CD1c-positive myeloid dendritic cell (primary cell): ENCODE results near the gene PPP1R14B.
A peak's percentile ranks its signal among the peaks of the same experiment; 100 is the strongest.

ENCODE experiments used
- DNase-seq: peaks from one replicate; pipeline ENCODE4 v3.0.0-alpha.2; 2016; ENCODE audit errors: extremely low spot score

PPP1R14B gene

DNA sequence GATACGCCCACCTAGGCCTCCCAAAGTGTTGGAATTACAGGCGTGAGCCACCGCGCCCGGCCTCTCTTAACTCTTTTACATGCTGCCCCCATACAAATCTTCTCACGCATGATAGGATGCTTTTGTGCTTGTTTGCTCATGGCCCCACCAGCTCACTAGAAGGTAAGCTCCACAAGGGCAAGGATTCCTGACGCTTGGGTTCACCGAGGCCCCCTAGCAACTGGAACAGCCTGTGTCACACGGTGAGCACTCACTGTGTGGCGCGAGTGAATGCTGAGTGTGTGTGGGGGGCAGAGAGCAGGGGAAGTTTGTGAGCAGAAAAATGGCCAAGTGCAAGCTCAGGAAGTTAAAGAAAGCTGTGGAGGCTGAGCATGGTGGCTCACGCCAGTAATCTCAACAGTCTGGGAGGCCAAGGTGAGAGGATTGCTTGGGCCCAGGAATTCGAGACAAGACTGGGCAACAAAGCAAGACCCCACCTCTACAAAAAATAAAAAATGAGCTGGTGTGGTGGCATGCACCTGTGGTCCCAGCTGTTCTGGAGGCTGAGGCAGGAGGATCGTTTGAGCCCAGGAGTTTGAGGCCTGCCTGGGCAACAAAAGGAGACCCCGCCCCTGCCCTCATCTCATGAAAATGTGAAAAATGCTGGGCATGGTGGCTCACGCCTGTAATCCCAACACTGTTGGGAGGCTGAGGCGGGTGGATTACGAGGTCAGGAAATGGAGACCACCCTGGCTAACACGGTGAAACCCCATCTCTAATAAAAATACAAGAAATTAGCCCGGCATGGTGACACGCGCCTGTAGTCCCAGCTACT lies 35.4 kb upstream of the PPP1R14B start:
- no peak for DNase-seq

DNA sequence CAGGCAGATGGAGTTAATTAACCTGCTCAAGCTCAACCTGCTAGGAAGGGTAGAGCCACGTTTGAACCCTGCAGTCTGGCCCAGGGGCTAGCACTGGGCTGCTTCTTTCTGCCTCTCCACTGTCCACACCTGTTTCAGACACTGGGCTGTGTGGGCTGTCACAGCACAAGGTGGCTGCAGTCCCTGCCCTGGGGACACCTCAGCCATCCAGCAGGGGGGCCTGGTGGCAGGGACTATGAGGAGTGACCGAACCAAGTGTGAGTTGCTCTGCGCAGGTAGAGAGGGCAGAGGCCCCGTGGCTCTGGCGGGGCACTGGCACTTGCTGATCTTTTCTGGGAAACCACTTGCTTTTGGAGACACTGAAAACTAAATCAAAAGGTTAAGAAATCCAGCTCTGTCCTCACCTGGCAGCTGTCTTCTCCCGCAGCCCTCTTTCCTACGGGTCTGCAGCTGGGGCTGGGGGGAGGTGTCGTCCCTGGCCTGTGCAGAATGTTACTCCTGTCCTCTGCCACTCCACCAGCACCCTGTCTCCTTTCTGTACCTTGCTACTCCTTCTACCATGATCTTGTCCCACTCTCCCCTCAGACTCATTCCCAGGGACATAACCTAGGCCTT lies 31.9 kb upstream of the PPP1R14B start:
- DNase-seq = no peak

- DNase-seq = peak; percentile 29
Measured at GRCh38 chr11:64276653-64277431, 30.1 kb upstream of the PPP1R14B start.

DNA sequence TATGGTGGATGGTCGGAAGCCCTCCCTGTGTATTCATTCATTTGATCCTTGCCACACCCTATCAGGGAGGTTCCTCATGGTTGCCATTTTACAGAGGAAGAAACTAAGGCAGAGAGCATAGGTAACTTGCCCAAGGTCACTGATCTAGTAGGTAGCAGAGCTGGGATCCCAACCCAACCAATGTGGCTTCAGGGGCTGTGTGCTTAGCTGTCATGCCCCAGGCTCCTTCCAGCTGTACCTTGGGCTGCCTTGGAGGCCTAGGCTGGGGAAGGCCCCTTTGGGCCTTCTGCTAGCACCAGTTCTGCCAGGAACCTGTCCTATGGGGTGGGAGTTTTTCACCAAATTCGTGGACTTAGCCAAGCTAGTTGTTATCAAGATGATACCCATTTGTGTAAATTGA lies 29.1 kb upstream of the PPP1R14B start:
- DNase-seq = no peak

- DNase-seq = no peak
Measured at GRCh38 chr11:64275031-64275800, 28.5 kb upstream of the PPP1R14B start.

DNA sequence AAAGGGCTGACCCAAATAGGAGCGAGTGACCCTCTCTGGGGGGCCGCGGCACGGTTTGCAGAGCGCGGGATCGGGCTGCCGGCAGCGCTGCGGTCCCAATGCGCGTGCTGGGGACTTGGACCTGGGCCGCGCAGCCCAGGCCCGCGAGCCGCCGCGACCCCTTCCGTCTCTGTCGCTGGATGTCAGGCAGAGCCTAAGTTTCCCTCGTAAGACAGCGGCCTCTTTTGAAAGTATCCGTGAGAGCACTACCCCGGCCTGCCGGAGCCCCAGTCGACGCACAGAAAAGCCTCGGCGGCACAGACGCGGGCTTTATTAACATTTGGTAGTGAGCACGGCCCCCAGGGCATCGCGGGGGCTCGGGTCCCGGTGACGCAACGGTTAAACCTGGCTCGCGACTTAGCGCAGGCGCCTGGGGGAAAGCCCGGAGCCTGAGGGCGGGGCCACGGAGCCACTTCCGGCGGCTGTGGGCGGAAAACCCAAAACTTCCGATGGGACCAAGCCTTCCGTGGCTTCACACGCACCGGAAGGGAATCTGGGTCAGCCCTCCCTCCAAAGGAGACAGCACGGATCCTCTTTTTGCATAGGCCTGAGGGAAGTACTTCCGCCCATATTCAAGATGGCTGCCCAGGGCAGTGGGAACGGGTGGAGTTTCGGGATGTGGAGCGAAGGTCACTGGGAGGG lies 22.9 kb upstream of the PPP1R14B start:
- DNase-seq = peak; percentile 99

- DNase-seq = peak; percentile 65
Measured at GRCh38 chr11:64268893-64269539, 22.3 kb upstream of the PPP1R14B start.

- DNase-seq = peak; percentile 50
Measured at GRCh38 chr11:64268025-64268892, 21.5 kb upstream of the PPP1R14B start.

GRCh38 chr11:64267207-64267945 lies 20.6 kb upstream of the PPP1R14B start:
- DNase-seq = no peak

DNA sequence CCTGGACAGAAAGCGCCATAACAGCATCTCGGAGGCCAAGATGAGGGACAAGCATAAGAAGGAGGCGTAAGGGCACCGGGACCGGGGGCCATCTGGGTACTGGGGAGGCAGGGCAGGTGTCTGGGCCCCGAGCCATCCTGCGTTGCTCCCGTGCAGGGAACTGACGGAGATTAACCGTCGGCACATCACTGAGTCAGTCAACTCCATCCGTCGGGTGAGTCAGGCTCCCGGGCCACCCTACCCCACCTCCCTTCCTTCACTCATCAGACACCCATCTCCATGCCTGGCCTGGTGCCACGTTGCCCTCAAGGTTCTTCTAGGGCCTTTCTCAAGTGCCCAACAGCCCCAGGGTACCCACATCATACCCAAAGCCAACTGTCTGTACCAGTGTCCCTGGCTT lies 19.6 kb upstream of the PPP1R14B start:
- no peak for DNase-seq

- DNase-seq = no peak
Measured at GRCh38 chr11:64265176-64266160, 18.7 kb upstream of the PPP1R14B start.

GRCh38 chr11:64264371-64264852 lies 17.7 kb upstream of the PPP1R14B start:
- DNase-seq = no peak

GRCh38 chr11:64263947-64264317 lies 17.2 kb upstream of the PPP1R14B start:
- DNase-seq = no peak

GRCh38 chr11:64263021-64263946 lies 16.5 kb upstream of the PPP1R14B start:
- DNase-seq = no peak

DNA sequence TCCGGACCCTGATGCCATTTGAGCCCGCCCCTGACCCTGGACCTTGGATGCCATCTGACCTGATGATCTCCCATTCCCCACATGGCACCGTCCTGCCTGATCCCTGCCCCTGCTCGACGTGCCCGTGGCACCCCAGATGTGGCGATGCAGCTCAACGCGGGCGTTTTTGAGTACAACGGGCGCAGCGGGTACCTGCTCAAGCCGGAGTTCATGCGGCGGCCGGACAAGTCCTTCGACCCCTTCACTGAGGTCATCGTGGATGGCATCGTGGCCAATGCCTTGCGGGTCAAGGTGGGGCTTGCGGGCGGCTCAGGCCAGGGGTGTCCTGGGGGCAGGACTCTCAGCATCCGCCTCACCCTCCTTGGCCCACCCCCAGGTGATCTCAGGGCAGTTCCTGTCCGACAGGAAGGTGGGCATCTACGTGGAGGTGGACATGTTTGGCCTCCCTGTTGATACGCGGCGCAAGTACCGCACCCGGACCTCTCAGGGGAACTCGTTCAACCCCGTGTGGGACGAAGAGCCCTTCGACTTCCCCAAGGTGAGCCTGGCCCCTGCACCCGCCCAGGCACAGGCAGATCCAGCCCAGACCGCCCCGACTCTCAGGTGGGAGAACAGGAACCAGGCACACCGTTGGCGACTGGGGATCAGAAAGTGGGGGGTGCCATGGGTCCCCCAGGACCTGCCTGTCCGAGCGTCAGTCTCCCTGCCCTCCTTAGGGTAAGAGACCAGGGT lies 15.7 kb upstream of the PPP1R14B start:
- no peak for DNase-seq

DNA sequence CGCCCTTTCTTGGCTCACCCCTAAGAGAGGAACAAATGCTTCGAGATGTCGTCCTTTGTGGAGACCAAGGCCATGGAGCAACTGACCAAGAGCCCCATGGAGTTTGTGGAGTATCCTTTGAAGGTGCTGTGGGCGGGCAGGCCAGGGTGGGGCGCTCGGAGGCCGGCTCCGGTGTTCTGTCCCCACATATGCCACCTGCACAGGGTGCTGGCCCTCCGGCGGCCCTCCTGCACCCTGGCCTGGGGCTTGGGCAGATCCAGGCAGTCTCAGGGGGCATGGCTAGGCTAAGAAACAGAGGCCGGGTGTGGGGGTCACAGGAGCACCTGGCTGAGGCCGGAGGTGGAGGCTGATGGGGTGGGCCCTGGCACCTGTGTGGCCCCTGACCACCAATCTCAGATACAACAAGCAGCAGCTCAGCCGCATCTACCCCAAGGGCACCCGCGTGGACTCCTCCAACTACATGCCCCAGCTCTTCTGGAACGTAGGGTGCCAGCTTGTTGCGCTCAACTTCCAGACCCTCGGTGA lies 14.9 kb upstream of the PPP1R14B start:
- no peak for DNase-seq
